ENCODE measurements around the gene TBXA2R.
A peak's percentile ranks its signal among the peaks of the same experiment; 100 is the strongest.

Gene TBXA2R

DNA sequence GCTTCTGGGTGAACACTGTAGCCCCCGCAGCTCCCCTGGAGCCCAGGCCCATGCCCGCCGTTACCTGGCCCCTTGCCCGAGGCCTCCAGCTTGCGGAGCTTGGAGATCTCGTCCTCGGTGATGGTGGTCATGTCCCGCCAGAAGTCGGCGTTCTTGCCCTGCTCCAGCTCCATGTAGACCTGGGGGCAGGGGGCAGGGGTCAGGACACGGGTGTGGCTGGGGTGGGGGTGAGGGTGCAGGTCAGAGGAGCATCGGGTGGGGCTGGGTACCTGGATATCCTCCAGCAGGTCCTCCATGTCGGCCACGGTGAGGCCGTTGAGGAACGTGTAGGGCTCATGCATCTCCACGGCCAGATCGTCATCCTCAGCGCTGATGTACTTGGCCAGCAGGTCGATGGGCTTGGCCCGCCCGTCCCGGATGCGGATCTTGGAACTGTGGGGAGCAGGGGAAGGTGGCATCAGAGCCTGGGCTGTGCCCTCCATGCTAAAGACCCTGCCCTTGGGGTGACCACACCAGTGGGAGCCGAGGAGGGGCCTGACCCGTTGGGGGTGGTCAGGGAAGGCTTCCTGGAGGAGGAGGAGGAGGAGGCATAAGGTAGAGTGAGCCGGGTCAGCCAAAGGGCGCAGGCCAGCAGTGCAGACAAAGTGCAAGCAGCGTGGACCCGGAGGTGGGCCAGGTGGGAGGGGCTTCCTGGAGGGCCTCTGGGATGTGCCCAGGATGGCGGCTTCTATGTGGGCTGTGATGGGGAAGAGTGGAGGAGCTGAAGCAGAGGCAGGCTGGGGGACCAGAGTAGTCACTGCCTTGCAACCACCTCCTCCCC is 12.3 kb upstream of the TBXA2R start:
- DNase-seq = no peak

- peak; percentile 41 for DNase-seq
Measured at GRCh38 chr19:3618144-3618810, 11.6 kb upstream of the TBXA2R start.

DNA sequence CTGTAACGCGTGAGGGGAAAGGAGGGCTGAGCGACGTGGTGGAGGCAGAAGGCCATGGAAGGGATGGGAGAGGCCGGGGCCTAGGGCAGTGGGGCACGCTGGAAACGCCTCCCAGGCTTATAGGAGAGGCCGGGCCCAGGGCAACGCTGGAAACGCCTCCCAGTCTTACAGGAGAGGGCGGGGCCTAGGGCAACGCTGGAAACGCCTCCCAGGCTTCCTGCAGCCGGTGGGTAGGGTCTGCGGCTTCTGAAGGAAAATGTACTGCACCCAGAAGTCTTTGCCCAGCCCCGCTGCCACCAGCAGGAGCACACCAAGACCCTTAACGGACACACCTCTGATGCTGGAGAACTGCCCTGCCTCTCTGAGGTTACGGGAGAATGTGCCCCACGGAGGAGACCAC is 10.8 kb upstream of the TBXA2R start:
- DNase-seq = no peak

DNA sequence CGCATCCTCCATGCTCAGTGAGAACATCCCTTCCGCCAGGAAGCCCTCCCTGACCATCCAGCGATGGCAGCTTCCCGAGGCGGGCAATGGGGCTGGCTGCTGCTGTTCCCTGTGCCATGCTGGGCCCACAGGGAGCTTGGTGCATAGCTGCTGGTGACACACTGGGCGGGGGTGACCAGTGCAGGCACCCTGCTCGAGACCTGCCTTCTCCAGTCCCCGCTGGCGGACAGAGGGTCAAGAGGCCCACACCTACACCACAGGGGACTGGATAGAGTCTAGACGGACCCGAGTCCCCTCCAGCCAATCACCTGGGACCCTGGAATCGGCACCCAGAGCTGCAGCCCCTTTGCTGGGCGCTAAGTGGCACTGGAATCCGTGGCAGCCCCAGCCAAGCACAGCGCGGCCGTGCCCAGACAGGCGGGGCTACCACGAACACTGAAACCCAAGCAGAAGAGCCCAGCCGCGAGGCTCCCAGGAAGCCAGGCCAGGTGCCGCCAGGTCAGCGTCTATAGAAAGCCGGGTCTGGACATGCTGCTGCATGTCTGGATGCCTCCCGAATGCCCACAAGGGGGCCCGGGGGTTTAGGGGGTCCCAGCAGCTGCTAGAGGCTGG is 9.0 kb upstream of the TBXA2R start:
- no peak for DNase-seq

DNA sequence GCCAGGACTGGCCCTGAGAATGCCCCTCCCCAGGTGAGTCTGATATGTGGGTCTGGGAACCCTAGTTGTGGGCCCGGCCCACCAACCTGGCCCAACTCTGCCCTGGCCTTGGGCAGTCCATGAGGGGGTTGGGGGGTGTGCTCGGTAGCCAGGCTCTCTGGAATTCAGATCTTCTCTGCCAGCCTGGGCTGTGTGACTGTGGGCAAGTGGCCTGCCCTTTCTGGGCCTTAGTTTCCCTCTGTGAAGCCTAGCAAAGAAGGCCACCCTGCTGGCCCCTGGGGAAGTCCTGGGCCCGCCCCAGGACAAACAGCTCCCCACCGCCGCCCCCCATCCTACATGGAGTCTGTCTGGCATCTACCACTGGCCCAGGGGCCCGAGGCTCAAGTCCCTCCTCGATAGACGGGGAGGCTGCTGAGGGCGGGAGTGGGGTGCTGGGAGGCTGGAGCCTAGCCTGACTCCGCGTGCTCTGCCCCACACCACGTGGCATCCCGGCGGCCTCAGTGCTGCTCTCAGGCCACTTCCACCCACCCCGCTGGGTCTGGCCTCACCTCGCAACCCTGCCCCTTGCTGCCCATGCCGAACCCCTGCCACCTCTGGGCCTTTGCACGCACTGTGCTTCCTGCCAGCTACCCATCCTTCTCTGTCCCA is 8.3 kb upstream of the TBXA2R start:
- no peak for DNase-seq

GRCh38 chr19:3613818-3614661 is 7.4 kb upstream of the TBXA2R start:
- no peak for DNase-seq

DNA sequence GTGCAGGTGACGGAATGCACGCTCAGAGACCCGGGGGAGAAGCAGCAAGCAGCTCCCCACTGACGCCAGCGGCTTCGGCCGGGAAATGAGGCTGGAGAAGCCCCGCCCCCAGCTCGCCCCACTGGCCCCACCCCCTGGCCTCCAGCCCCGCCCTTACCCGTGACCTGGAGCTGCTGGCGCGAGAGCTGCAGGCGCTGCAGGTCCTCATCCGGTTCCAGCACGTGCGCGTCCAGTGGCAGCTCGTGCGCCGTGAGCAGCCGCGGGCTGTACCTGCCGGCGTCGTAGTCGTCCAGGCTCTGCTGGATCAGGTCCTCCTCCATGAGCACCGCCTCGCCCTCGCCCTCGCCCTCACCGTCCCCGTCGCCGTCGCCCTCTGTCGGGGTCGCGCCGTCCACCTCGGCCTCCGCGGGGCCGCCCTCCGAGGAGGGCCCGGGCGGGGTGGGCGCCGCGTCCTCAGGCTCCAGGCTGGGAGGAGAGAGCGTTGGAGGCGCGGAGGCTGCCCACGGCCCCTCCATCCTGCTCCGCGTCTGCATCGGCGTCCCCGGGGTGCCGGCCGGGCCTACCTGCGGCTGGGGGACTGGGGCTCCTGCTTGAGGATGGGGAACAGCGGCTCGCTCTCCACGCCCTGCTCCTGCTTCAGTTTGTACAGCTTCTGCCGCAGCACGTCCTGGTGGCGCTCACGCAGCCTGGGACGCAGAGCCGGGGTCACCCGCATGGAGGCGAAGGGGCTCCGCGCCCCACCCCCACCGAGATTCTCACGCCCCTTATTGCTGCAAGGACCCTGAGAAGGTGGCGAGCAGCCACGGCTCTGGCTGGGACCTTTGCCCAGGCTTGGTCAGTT is 6.4 kb upstream of the TBXA2R start:
- no peak for DNase-seq

DNA sequence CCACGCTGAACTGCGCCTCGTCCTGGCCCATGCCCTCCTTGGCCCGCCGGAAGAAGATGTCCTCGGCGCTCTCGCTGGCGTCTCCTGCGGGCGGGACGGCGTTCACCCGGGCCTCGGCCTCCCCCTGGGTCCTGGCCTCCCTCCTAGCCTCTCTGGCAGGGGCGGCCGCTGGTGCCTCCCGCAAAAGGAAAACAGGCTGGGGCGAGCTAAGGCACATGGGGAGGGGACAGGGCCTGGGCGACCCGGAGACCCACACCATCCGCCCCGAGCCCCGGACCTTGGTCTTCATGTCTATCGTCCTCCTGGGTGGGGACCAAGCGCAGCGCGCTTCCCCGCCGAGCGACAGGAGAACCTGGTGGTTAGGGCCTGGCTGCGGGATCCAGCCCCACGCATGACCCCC is 5.7 kb upstream of the TBXA2R start:
- no peak for DNase-seq

GRCh38 chr19:3611841-3612240 is 5.2 kb upstream of the TBXA2R start:
- DNase-seq = no peak

GRCh38 chr19:3610745-3611717 is 4.4 kb upstream of the TBXA2R start:
- DNase-seq = no peak

DNA sequence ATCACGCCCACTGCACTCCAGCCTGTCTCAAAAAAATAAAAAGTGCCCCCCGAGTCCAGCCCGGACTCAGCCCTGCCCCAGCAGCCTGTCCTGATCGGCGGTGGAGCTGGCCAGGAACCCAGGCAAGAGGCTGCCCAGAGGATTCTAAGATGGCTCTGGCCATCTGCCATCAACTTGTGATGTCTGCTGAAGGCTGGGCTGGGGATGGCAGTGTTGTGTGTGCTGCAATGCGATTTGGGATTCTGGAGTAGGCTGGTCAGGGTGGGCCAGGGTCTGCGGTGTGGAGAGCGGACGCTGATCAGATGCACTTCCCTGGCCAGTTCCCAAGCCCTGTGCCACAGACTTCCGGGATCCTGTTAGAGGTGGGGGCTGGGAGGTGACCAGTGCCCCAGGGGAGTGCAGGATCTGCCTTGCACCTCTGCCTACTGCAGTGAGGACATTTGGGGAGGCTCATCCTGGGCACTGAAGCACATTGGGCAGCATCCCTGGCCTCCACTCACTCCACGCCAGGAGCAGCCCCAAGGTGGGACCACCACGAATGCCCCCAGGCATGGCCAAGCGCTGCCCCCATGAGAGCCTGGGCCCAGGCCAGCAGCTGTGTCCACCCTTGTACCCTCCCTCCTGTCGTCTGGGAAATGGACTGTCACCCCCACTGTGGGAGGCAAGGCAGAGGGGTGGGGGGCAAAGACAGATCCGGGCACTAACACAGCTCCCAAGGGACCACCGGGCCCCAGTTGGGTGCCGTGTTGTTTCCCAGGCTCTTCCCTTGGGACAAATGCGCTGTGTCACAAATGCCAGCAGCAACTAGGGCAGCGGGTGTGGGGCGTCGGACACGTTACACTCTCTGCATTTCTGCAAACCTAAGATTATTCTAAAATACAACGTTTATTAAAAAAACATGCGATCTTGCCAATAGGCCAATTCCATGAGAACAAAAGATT is 3.4 kb upstream of the TBXA2R start:
- DNase-seq = no peak

- DNase-seq = no peak
Measured at GRCh38 chr19:3608750-3609322, 2.2 kb upstream of the TBXA2R start.

DNA sequence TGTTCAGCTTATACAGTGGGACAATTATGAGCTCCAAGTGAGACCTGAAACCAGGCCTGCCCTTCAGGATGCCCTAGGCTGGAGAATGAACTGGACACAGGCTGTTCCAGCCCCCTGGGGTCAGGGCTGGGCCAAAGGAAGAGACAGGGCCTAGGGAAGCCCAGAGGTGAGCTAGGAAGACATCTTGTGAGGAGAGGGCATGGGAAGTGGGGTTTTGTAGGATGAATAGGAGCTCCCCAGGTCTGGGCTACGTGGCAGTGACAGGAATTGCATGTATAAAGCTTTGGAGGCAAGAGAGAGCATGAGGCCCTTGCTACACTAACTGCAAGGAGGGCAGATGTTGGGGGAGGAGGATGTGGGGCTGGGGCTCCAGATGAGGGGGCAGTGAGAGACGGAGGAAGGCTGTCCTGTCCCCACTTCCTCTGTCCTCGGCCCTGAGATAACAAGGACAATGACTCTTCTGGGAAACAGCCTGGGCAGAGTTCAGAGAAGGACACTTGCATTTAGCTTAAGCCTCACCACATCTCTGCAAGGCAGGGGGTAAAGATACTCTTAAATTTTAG is 1.5 kb upstream of the TBXA2R start:
- no peak for DNase-seq

DNA sequence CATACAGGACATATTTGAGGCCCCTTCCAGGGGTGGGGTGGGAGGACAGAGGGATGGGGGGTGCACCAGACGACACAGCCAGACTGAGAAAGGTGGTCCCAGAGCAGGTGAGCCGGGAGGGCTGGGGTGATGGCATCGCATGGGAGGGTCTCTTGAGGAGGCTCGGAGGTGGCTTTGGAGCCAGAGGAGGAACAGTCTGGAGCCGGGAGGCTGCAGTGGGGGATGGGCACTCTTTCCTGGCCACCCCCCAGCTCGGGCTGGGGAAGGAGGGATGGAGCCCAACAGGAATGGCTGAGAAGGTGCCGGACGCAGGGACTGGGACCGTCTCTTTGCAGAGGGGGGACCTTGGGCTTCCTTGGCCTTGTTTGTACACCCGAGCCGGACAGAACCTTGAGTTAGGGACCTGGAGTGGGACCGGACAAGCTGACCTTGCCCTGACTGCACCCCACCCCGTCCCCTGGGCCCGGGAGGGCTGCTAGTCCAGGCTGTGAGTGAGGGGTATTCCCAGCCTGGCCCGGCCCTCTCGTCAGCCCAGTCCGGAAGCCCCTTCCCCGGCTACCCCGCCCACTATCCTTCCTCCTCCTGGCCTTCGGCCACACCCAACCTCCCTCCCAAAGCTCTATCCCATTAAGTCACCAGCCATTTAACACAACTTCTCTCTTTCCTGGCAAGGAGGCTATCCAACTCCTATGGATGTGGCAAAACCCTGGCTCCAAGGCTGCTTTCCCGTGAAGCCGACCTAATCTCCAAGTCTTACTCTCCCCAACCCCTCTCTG is 816 bp upstream of the TBXA2R start:
- peak; percentile 42 for DNase-seq

DNA sequence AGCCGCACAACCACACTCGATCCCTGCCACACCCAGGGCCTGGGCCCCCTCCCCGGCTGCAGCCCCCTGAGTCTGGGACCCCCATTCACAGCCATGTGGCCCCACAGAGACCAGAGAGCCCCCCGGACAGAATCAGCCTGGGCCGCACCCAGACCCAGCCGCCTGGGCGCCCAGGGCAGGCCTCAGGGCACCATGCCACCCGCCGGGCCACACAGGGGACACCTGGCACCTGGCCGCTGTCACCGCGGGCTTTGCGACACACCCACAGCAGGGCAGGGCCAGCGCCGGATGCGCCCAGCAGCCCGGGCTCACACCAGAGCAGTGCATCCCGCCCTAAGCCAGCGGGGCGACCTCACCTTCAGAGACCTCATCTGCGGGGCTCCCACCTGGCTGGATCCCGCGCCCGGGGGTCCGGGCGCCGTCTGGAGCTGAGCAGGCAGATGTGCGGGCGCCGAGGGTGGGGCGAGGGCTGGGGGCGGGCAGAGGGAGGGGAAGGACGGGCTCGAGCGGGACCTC is 443 bp downstream of the TBXA2R start:
- DNase-seq = no peak

GRCh38 chr19:3605770-3606169 is 905 bp downstream of the TBXA2R start:
- no peak for DNase-seq

DNA sequence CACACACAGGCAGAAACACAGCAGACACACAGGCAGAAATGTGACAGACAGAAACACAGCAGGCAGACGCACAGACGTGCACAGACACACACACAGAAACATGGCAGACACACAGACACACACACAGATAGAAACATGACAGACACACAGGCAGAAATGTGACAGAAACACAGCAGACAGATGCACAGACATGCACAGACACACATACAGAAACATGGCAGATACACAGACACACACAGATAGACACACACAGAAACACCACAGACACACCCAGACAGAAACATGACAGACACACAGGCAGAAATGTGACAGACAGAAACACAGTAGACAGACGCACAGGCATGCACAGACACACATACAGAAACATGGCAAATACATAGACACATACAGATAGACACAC is 1.3 kb downstream of the TBXA2R start:
- DNase-seq = no peak

- DNase-seq = no peak
Measured at GRCh38 chr19:3604987-3605343, 1.7 kb downstream of the TBXA2R start.
